Breast epithelium (tissue), 3 donors: Measurements from ENCODE around the gene GABRP.

Source experiments
- POLR2A ChIP-seq: fragments of 450-650 bp; IDR thresholded peaks from one replicate; pipeline ENCODE4 v1.6.1; 2016; ENCODE audit warnings: antibody characterized with exemption, mild to moderate bottlenecking, moderate library complexity
- POLR2AphosphoS5 ChIP-seq, 3 donors: sonication (generic); formaldehyde crosslinking; IDR thresholded peaks; one replicate each; pipeline ENCODE4 v1.6.1; 2017; ENCODE audit warnings: antibody characterized with exemption in 3 of 3
- TF ChIP-seq, protein P1 (sequence below), 3 donors: fragments of 450-650 bp; IDR thresholded peaks; one replicate each; pipeline ENCODE4 v1.5.1; 2016 to 2017; ENCODE audit warnings: antibody characterized with exemption in 3 of 3, mild to moderate bottlenecking in 3 of 3, moderate library complexity in 3 of 3

DNA sequence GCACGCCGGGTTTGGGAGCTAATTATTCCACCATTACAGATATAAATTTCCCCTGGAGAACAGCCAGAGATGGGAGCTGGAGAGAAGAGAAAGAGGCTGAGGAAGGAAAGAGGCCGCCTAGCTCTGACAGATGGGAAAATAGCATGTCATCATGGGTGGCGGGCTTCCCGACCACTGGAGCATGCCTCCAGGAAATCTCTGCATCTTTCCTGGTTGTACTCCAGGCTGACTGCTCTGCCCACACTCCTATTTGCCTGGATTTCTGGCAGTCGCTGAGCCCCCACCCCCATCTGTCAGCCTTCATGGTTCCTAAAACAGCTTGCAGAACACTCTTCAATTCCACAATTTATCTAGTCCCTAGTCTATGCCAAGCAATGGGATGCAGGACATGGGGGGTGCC is 14.3 kb upstream of the GABRP start:
- TF ChIP-seq POLR2A (no peak), POLR2AphosphoS5 (IDR thresholded peaks at IDR 0.05) (no peak)
- TF ChIP-seq, protein P1, sequence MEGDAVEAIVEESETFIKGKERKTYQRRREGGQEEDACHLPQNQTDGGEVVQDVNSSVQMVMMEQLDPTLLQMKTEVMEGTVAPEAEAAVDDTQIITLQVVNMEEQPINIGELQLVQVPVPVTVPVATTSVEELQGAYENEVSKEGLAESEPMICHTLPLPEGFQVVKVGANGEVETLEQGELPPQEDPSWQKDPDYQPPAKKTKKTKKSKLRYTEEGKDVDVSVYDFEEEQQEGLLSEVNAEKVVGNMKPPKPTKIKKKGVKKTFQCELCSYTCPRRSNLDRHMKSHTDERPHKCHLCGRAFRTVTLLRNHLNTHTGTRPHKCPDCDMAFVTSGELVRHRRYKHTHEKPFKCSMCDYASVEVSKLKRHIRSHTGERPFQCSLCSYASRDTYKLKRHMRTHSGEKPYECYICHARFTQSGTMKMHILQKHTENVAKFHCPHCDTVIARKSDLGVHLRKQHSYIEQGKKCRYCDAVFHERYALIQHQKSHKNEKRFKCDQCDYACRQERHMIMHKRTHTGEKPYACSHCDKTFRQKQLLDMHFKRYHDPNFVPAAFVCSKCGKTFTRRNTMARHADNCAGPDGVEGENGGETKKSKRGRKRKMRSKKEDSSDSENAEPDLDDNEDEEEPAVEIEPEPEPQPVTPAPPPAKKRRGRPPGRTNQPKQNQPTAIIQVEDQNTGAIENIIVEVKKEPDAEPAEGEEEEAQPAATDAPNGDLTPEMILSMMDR (IDR thresholded peaks at IDR 0.05), result no peak
